AG09319 (cell line): ENCODE data around the gene LSAMP.
"Not testable (repeated sequence)": the region's sequence is repeated elsewhere in the genome, so short reads cannot be mapped to it uniquely, and the experiment has no call there.

Experiments used
- DNase-seq: peaks from one replicate; pipeline ENCODE4 v3.0.0-alpha.2; 2010; ENCODE audit warnings: low read depth; ENCODE audit errors: extremely low read depth
- TF ChIP-seq, protein P1 (sequence below): IDR thresholded peaks from 2 replicates; pipeline ENCODE4 v1.5.1; 2011; ENCODE audit warnings: low read depth, mild to moderate bottlenecking, inconsistent platforms, low read length, moderate library complexity

LSAMP gene

DNA sequence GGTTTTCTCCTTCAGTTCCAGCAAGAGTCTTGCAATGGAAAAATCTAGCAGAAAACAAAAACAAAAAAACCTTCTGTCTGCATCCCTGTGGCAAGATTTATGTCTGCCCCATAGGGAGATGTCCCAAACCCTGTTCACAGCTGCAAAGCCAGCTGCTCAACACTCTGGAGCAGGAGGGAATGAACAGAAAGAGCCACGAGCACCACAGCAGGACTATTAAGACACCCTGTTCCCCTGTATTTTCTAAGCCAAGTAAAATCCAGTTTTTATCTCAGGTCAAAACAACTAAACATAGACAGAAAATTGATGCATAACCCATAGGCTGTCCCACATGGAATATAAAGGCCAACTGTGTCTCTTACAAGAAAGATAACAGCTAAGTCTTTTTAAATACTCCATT, 357.9 kb downstream of the LSAMP start:
- TF ChIP-seq, protein P1, sequence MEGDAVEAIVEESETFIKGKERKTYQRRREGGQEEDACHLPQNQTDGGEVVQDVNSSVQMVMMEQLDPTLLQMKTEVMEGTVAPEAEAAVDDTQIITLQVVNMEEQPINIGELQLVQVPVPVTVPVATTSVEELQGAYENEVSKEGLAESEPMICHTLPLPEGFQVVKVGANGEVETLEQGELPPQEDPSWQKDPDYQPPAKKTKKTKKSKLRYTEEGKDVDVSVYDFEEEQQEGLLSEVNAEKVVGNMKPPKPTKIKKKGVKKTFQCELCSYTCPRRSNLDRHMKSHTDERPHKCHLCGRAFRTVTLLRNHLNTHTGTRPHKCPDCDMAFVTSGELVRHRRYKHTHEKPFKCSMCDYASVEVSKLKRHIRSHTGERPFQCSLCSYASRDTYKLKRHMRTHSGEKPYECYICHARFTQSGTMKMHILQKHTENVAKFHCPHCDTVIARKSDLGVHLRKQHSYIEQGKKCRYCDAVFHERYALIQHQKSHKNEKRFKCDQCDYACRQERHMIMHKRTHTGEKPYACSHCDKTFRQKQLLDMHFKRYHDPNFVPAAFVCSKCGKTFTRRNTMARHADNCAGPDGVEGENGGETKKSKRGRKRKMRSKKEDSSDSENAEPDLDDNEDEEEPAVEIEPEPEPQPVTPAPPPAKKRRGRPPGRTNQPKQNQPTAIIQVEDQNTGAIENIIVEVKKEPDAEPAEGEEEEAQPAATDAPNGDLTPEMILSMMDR: no peak
- no peak for DNase-seq

DNA sequence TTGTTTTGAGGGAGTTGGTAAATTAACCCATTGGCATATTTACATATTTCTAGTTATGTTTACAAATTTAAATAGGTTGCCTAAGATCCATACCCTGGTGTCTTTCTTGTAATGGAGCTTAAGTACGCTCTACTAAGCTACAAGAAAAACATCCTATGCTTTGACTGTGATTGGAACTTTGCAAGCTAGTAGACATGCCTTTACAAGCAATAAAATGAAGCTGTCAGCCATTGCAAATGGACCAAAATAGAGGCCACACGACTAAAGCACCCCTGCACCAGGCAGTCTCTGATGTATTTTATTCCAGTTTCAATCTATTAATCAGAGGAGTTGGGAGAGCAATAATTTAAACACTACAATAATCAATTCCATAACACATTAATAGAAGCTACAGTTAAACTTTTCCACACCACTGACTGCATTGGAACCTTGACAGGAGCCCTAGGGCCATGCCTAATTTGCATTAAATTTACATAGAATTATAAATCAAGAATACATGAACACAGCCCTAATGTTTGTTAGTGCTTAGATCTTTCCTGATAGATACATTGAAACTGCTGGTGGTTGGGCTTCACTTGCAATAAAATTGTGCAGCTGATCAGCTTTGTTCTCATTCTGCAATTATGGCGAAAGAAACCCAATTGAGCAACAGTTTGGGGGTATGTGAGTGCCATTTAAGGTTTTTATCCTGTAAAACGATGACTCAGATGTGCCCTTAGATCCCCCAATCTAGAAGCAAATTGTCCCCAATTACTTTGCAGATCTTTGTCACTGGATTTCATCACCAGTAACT, 360.1 kb downstream of the LSAMP start:
- TF ChIP-seq, protein P1: no peak
- no peak for DNase-seq

DNA sequence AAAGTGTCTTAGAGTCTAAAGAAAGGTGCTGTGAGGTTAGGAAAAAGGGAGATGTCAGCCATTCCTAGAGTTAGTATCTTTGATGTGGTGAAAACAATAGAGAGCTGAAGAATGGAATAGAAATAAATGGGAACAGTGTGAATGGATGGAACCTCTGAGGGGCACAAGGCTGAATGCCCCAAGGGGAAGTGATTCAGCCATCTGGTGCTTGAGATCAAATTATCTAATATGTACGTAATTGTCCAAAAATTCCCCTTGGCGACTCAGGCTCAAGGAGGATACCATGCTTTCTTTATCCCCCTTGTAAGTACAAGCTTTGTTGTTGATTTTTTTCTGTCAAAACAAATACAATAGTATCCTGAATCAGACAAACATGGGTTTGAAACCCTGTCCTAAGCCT, 361.6 kb downstream of the LSAMP start:
- TF ChIP-seq, protein P1: no peak
- no peak for DNase-seq

DNA sequence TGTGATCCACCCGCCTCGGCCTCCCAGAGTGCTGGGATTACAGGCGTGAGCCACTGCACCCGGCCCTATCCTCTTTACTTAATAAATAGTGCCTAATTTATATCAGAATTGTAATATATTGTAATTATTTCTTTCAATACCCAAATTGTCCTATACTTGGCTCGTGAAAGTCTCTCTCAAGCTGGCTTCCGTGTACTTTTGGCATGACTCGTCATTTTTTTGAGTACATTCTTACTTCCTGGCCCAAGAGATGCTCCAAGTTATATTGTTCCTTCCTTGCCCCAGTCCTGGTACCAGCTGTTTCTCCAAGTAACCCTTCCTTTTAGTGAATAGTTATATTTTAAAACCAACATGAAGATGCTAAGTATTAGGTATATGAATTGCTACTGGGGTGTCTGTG, 366.7 kb downstream of the LSAMP start:
- TF ChIP-seq, protein P1: no peak
- no peak for DNase-seq

DNA sequence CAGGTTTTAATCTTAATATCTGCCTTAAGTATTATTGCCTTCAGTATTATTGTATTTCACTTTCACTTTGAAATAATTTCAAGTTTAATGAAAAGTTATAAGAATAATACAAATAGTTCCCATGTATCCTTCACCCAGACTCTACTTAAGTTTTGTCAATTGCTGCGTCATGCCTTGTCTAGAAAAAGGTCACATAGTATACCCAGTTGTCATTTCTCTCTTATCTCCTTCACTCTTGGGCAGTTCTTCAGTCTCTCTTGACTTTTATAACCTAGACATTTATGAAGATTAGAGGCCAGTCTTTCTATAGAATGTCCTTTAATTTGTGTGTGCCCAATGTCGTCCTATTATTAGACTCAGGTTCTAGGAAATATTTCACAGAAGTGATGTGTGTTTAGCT, 367.7 kb downstream of the LSAMP start:
- no peak for DNase-seq
- TF ChIP-seq, protein P1: no peak

DNA sequence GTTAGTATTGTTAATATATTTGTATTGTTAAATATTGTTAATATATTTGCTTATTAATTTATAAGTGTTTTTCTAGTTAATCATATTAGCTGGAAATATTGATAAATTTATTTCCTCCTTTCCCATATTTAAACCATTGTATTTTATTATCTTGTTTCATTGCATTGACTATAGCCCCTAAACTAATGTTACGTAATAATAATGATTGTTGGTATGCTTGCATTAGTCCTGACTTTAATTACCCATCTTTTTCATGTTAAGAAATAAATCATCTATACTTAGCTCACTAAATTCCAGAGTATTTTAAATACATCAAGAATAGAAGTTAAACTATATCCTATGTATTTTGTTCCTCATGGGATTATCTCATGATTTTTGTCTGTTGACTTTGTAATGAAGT, 368.2 kb downstream of the LSAMP start:
- DNase-seq: no peak
- TF ChIP-seq, protein P1: no peak

DNA sequence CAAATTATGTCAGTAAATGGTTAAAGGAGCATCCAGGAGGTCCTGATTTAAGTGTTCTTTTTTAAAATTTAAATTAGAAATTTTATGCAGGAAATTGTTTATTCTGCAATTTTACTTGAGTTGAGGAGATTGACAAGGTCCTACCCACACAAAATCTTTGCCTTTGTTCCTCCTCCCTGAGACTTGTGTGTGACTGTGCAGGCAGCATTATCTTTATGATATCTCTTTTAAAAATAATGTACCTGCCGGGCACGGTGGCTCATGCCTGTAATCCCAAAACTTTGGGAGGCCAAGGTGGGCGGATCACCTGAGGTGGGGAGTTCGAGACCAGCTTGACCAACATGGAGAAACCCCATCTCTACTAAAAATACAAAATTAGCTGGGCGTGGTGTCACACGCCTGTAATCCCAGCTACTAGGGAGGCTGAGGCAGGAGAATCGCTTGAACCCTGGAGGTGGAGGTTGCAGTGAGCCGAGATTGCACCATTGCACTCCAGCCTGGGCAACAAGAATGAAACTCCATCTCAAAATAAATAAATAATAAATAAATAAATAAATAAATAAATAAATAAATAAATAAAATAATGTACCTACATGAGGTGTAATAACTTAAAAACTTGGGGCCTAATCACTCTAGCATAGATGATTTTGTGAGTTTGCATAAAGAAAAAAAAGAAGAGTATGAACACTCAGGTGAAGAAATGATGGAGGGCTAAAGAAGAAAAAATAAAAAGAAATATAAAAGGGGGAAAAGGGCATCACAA, 374.6 kb downstream of the LSAMP start:
- not testable (repeated sequence) for DNase-seq
